ENCODE results near the gene ACAA2.

Gene ACAA2

GRCh38 chr18:49813319-49814146, at the start of gene ACAA2:
ACAA2 (minus strand) TSS chr18:49813533; CDS start chr18:49813484, 49 bp downstream.
- no peak for TF ChIP-seq CTCF (conservative IDR thresholded peaks at IDR 0.05)

GRCh38 chr18:49862656-49863385, 49.5 kb upstream of the ACAA2 start:
- no peak overlapping the region for H3K27ac ChIP-seq
- no peak for TF ChIP-seq CTCF (conservative IDR thresholded peaks at IDR 0.05)

More at GRCh38 chr18:49813319-49814146, at the start of gene ACAA2:
- H3K27ac ChIP-seq: peak within 1 kb of the TSS; percentile 91

- peak; percentile 51 for TF ChIP-seq CTCF (conservative IDR thresholded peaks at IDR 0.05)
Measured at GRCh38 chr18:49861659-49862058, 48.3 kb upstream of the ACAA2 start.

DNA sequence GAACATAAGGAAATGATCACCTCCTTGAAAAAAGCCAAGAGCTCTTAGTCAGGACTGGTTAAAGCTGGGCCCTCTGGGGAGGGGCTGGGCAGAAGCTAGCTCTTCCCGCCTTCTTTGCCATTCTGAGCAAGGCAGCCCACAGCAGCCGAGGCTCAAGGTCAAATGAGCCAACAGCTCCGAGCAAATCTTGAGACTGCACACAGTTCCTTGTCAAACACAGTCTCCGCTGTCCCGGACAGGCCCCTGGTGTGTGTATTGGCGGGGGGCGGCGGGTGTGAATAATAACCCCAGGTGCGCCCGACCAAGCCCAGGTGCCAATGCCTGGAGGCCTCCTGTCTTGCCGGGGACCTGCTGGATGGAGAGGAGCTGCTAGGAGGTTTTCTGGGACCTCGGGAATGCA, 46.4 kb upstream of the ACAA2 start:
- TF ChIP-seq CTCF (conservative IDR thresholded peaks at IDR 0.05): no peak
- peak overlapping the region; percentile 85 for H3K27ac ChIP-seq

More at GRCh38 chr18:49861659-49862058, 48.3 kb upstream of the ACAA2 start:
- 0 out of 2 replicates have a peak overlapping the region, but pooled peaks have one; percentile 85 for H3K27ac ChIP-seq

DNA sequence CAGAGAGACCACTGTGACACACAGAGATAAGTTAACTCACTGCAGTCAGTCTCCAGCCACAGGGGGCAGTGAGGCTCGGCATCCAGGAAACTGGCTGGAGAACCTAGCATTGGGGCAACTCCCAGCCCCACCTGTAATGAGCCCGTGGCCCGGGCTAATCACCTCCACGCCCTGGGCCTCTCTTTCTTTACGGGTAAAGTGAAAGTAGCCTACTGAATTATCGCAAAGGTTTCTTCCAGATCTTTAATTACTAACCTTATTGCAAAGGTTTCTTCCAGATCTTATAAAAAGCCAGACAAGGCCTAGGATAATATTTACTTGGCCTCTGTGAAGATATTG, 45.7 kb upstream of the ACAA2 start:
- TF ChIP-seq CTCF (conservative IDR thresholded peaks at IDR 0.05): peak; percentile 49
- peak overlapping the region; percentile 85 for H3K27ac ChIP-seq

DNA sequence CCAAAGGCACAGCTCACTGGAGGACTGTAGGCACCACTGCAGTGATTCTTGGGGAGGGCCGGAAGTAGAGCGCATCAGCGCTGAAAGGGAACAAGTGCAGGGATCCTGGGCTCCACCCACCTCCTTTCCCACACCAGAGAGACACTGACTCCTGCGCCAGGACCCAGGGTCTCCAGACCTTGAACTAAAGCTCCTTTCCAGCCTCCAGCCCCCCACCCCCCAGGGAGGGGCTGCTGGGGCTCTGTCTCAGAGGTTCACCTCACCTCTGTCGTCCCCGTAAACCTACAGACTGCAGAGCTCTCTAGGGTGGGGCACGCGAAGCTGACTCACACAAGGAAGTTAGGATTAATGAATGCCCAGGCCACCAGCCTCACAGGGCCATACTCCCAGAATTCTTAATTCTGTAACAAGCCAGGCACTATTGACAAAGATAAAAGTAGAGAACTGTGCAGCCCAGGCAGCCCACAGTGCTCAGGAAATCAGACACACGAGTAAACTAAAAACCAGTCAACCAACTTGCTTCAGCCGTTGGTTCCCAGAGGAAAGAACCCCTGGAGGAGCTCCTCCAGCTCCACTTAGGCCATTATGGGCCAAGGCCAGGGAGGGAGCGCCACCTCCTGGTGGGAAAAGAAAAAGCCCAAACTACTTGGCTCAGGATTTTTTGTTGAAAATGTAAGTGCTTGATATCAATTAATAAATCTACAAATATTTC, 45.1 kb upstream of the ACAA2 start:
- H3K27ac ChIP-seq: peak overlapping the region; percentile 85
- TF ChIP-seq CTCF (conservative IDR thresholded peaks at IDR 0.05): peak; percentile 95

DNA sequence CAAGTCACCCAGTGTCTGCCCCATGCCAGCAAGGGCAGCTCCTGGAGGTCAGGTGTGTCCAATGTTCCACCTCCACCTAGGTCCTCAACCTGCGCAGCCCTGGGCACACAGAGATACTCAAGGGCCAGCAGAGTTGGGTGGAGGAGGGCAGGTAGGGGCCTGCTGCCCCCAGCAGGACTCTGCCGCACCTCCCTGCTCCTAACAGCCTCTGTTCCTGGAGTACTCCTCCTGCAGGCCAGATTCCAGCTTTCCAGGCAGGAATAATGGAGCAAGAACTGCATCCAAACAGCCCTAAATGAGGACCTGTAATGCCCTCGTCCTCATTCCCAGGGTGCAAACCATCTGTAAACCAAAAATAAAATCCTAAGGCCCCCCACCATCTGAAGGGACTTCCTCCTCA, 44.4 kb upstream of the ACAA2 start:
- H3K27ac ChIP-seq: peak overlapping the region; percentile 85
- TF ChIP-seq CTCF (conservative IDR thresholded peaks at IDR 0.05): no peak

Measured in VCaP (cell line).